Dedifferentiated amniotic fluid mesenchymal stem cell (primary cell): ENCODE data around the gene ADD3.
"Not testable (repeated sequence)": the region's sequence is repeated elsewhere in the genome, so short reads cannot be mapped to it uniquely, and the experiment has no call there.

Experiments used
- DNase-seq: peaks from one replicate; pipeline ENCODE4 v3.0.0-alpha.2; 2016; ENCODE audit errors: extremely low spot score

Gene ADD3

DNA sequence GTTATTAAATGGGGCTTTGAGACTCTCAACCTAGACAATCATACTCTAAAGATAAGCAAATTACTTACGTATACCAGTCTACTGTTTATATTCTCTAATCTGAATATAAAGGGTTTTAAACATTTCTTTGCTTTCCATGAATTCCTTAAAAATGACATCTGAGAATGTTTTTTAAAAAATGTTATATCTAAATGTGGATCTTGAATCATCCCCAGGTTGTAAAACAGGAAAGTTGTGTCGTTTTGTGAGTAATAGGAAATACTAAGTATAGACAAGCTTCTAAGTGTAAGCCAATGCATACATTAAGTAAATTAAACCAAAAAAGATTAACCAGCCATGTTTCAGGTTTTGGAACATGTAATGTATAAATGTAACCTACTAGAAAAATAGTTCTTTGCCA lies 26.8 kb downstream of the ADD3 start:
- DNase-seq = no peak

DNA sequence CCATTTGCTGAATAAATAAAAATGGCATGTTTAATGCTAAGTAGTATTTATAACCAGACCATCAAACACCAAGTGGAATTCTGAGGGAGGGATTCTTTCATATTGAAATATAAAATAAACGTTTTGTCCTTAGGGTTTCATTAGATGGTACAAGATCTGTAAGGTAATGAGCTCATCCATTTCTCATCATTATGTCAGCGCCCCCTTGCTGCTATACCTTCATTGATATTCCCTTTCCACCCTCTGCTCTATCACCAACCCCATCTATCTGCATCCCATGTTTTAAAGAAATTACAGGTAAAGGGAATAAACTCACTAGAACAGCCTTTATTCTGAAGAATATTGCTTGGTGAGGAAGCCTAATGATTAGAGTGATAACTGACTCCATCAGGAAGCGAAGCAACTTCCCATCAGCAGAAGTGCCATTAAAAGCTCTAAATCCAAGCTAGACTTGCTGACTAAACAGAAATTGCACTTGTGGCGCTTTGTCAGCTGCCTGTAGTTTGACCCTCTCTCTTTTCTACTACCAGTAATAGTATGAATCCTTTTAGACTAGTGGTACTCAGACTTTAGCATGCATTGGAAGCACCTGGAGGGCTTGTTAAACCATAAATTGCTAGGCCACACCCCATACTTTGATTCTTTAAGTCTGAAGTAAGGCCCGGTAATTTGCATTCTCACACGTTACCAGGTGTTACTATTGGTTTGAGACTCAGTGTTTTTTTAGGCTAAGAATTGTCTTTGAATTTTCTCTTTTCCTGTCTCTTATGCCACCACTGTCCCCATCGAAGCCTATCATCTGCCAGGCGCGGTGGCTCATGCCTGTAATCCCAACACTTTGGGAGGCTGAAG lies 27.5 kb downstream of the ADD3 start:
- DNase-seq = no peak

DNA sequence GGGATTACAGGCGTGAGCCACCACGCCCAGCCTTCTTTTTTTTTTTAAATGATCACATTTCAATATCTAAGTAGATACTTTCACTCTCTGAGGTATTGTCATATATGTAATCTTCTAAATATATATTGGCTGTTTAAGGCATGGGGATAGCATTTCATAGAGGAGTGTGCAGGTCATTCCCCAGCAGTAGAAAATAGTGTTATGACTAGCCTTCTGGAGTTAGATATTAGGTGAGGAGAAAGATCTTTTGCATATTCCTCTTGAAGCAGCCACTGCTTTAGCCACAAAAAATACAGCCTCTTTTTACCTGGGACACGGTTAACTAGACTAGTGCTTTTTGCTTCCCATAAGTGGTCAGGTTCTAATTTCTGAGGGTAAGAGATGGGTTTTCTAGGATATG lies 28.9 kb downstream of the ADD3 start:
- DNase-seq = no peak

DNA sequence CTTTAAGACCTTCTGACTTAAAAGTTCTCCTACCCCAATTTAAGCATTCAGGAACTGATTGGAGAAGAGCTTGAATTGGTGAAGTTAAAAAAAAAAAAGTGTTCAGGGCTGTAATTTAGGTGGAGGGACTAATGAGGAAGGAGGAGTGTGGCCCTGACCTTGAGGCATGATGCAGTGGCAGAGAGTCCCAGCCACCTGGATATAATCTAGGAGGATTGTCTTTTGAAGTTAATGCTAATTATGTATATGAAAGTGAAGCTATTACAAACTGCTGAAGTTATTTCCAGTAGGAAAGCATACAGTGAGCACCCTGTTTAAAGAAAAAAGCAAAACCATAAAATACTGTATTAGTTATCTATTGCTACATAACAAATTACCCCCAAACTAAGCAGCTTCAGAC lies 31.5 kb downstream of the ADD3 start:
- no peak for DNase-seq

DNA sequence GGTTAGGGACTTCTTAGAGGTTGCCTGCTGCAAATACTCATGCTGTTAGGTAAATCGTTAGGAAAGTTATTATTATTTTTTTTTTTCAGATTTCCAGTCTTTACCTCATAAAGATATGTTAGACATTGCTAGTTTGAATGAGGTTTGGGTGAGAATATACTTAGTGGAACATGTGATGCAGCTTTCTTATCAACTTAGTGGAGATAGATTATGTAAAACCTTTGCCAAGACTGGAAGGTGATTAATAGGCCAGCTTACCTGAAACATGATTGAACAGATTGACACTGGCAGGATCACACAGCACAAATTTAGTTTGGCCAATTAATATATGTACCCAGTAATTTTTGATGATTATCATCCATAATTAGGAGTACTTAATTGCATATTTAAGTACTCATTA lies 32.3 kb downstream of the ADD3 start:
- no peak for DNase-seq

DNA sequence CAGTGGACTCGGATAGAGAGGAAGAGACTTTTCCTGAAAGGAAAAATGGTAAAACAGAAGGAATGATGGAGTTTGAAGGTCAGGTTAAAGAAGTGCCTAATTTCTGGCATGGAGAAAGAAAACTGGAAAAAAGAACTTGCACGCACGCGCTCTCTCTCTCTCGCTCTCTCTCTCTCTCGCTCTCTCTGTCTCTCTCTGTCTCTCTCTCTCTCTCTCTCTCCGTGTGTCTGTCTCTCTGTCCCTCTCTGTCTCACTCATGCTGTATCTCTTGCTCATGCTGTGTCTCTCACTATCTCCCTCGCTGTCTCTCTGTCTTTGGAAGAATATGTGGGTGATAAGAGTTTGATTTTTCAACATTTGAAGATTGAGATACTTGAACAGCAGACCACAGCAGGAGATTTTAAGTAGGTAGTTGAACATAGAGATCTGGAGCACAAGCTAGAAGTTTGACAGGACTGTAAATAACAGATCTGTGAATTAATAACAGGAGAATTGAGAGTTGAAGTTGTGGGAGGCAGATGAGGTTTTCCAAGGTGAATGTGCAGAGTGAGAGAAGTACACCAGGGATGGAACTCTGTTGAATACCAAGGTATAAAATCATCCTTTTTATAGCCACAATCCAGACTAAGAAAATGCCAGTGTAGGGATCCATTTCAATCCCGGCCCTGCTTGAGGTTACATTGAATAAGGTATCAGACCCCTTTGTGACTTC lies 33.1 kb downstream of the ADD3 start:
- DNase-seq = no peak

DNA sequence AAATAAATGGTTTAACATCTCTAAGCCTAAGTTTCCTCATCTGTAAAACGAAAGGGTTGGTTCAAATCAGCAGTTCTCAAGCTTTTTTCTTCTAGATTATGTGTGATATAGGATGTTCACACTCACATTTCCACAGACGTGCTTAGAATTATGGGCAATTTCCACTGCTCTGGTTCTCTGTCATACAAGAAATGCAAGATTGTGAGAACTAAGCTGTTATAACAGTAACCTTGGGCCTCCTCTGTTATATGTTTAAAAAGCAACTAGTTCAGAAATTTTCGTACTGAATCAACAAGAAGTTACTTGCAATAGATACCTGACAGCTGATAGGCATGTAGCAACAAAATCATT lies 33.7 kb downstream of the ADD3 start:
- no peak for DNase-seq

DNA sequence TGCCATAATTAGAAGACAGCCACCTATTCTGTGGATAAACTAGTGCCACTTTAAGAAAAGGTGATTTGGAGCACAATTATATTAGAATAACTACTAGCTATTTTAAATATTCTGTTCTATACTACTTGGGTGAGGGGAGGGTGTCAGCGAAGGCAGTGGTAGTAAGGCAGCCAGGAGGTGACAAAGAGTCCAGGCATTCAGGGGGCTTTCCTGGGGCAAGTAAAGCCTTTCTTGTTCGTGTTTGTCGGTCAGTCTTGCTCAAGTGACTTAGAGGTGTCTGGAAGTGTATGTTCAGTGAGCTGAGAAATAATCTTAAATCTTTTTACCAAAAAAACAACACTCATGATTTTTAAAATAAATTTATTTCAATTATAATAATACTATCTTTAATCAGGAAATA lies 34.4 kb downstream of the ADD3 start:
- no peak for DNase-seq

DNA sequence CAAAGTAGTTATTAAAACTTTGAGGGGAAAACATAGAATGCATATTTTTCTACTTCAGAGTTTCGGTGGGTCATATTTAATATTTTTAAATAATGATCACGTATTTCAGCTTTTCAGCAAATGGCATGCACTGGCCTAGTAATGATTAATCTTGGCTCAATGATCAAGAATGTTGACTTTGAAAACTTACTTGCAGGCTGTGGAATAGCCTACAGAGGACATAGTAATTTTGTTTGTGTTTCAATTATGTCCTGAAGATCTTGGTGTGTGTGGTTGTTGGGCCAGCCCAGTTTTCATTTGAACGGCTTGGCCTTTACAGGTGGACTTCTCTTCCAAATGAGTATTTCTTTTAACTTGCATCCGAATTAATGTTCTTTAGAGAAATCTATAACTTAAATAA lies 35.1 kb downstream of the ADD3 start:
- DNase-seq = no peak

DNA sequence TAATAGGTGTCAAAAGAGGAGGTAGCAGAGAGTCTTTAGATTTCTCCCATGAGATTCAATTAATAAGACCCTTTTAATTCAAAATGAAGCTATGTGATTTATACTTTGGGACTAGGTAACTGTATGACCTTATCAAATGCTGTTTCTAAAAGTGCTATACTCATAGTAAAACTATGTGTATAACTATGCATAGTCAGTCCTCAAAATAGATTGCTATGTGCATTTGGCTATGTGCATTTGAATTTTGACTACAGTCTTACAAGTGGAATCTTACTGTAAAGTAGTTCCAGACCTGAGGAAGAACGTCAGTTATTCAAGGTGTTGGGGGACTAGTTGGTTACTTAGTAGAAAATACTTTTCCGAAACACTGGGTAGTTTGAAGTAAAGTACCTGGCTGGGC lies 36.9 kb downstream of the ADD3 start:
- no peak for DNase-seq

DNA sequence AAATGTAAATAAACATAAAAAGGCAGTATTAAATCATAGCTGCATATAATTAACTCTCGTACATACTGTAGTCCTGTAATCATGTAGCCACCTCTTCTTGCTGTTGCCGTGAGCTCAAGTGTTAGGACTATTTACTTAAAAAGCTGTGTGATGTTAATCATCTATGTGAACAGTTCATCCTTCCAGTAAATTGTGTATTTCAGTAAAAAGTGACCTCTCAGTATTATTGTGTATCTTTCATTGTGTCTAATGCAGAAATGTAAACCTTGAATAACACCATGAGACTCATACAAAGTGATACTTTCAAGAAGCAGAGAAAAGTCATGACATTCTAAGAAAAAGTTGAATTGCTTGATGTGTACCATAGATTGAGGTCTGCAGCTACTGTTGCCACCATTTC lies 38.0 kb downstream of the ADD3 start:
- DNase-seq = no peak

DNA sequence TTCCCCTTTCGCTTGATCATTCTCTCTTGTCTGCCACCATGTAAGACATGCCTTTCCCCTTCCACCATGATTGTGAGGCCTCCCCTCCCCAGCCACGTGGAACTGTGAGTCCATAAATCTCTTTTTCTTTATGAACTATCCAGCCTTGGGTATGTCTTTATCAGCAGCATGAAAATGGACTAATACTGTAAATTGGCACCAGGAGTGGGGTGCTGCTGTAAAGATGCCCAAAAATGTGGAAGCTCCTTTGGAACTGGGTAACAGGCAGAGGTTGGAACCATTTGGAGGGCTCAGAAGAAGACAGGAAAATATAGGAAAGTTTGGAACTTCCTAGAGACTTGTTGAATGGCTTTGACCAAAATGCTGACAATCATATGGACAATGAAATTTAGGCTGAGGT lies 40.4 kb downstream of the ADD3 start:
- not testable (repeated sequence) for DNase-seq

DNA sequence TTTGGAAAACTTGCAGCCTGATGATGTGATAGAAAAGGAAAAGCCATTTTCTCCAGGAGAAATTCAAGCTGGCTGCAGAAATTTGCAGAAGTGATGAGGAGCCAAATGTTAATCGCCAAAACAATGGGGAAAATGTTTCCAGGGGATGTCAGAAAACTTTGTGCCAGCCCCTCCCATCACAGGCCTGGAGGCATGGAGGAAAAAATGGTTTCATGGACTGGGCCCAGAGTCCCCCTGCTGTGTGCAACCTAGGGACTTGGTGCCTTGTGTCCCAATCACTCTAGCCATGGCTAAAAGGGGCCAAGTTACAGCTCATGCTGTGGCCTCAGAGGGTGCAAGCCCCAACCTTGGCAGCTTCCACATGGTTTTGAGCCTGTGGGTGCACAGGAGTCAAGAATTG lies 41.0 kb downstream of the ADD3 start:
- DNase-seq = no peak

DNA sequence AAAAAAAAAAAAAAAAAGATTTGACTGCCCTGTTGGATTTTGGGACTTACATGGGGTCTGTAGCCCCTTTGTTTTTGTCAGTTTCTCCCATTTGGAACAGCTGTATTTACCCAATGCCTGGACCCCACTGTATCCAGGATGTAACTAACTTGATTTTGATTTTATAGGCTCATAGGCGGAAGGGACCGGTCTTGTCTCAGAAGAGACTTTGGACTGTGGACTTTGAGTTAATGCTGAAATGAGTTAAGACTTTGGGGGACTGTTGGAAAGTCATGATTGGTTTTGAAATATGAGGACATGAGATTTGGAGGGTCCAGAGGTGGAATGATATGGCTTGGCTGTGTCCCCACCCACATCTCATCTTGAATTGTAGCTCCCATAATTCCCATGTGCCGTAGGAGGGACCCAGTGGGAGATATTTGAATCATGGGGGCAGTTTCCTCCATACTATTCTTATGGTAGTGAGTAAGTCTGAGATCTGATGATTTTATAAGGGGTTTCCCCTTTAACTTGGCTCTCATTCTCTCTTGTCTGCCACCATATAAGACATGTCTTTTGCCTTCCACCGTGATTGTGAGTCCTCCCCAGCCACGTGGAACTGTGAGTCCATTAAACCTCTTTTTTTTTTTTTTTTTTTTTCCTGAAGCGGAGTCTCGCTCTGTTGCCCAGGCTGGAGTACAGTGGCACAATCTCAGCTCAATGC lies 42.3 kb downstream of the ADD3 start:
- DNase-seq = not testable (repeated sequence)

DNA sequence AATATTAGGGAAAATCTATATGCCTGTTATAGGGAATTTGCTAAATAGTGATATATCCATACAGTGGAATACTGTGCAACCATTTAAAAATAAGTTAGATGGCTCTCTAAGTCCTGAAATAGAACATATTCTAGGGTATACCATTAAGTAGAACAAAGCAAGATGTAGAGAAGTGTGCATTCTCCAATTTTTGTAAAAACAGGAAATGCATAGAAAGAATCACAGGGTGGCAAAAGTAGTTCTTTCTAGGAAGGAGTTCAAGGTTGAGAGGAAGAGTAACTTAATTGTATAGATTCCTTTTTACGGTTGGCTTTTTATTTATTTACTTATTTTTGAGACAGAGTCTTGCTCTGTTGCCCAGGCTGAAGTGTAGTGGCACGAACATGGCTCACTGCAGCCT lies 43.7 kb downstream of the ADD3 start:
- no peak for DNase-seq

DNA sequence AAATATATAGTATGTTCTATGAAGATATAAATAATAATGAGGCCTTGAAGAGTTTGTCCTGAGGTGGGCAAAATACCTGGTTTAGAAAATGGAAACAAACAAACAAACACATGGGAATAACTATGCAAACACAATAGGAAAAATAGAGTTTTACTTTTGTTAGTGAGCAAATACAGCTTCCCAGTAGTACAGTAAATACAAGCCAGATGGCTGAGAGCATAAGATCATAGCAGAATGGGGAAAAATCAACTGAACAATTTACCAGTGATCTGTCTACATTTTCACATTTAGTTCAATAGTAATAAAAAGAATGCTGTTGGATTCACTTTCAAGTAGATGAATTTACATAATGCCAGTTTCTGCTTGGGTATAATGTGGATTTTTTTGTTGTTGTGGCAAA lies 45.1 kb downstream of the ADD3 start:
- DNase-seq = no peak

DNA sequence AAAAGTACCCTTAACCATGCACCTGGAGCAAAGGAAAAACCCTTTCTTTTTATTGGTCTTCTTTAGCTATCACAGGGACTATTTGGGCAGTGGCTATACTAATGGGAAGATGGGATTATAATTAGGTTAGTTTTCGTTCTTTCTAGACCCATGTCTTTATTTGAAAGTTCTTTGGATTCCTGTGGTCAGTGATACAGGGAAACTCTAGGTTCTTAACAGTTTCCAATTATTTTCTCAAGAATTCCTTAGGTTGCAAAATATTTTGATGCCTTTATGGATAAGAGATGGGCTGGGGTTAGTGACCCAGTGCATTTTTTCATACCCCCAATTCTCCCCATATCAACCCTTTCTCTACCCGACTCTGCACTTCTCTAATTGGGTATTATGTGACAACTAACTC lies 49.0 kb downstream of the ADD3 start:
- peak; percentile 62 for DNase-seq

DNA sequence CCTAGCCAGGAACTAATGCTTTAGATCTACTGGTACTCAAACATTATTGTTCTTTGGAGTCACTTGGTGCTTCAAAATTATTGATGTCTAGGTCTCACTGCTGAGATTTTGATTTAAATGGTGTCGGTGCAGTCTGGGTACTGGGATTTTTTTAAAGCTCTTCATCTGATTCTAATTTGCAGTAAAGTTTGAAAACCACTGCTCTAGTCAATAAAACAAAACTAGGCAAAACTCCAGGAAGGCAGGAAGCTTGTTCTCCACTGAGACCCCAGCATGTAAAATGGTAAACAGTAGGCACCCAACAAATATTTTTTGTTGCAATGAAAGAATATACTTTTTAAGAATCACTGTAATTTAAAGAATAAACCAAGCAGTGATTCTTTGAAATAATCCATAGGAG lies 49.7 kb downstream of the ADD3 start:
- no peak for DNase-seq

DNA sequence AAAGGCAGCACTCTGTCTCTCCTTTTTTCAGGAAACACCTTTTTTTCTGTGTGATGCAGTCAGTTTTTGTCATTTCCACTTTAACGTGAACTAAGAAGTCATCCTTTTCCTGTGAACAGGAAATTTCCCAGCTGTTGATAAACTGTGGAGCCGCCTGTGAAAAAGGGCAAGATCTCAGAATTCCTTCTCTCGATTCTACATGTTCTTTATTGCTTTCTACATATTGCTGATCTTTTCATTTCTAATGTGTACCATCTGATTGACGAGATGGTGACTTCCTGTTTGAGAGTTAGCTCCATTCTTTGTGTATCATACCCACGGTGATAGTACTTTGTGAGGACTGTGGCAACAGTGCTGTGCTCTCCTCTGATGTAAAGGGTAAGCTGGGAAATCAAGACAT lies 50.4 kb downstream of the ADD3 start:
- DNase-seq = no peak

DNA sequence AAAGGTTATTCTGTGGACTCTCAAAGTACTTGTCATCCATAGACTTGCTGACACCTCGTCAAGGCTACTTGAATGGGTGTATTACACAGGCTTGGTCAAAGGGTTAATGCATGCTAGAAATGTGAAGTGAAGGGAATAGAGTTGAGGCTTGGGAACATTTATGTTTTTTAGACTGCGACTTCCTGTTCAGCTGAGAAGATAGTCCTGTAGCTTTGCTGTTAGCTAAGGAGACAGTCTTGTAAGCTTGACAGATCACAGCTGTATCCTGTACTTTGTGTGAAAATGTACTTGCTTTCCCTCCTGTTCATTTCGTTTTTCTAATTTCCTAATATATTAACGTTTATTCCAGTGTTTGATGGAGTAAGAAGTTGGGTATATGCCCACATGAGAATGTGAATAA lies 52.1 kb downstream of the ADD3 start:
- no peak for DNase-seq

DNA sequence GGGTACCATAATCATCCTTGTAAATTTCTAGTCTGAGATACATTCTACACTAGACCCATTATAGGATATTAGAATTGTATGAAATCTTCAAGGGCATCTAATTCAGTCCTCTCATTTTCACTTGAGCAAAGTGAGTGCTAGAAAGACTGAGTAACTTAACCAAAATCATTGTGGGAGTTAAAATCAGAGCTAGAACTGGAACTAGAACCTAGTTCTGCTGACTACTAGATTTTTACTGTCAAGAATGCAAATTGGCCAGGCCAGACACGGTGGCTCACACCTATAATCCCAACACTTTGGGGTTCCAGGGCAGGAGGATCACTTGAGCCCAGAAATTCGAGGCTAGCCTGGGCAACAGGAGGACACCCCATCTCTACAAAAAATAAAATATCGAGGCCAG lies 53.9 kb downstream of the ADD3 start:
- no peak for DNase-seq

DNA sequence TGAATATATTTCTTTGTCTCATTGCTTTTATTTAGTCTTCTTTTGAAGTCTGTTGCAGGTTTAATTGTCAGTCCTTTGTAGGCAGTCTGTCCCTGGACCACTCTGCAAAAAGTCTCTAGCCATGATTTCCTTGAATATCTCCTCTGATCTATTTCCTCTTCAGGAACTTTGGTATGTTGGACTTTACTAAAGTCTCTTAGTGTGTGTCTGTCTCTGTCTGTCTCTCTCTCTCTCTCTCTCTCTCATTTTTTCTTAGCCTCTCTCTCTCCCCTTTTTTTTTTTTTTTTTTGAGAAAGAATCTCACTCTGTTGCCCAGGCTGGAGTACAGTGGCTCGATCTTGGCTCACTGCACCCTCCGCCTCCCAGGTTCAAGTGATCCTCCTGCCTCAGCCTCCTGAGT lies 57.5 kb downstream of the ADD3 start:
- DNase-seq = no peak
